GM21576 (cell line): ENCODE measurements around the gene MROH2B.
"Not testable (repeated sequence)": the region's sequence is repeated elsewhere in the genome, so short reads cannot be mapped to it uniquely, and the experiment has no call there.

Experiments used
- ATAC-seq: cut with Tn5 transposase; IDR thresholded peaks from one replicate; pipeline ENCODE4 v1.9.1; 2021; ENCODE audit warnings: mild to moderate bottlenecking, moderate library complexity; ENCODE audit not compliant: unreplicated experiment

The MROH2B gene

DNA sequence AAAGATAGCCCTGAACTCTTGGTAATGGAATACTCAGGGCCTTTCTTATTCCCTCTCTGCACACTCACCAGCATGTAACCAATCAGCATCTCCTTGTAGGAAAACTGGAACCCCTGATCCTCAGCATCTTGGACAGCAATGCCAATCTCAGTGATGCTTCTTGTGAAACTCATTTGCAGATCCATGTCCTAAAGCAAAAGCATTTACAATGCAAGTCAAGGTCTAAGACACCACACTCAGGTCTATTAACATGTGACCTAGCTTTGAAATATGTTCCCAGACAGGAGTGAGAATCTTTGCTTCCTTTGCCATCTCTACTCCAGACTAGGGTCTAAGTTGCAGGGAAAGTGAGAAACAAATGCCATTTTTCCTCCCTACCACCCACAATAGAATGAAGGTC is 38.2 kb downstream of the MROH2B start:
- ATAC-seq = no peak

DNA sequence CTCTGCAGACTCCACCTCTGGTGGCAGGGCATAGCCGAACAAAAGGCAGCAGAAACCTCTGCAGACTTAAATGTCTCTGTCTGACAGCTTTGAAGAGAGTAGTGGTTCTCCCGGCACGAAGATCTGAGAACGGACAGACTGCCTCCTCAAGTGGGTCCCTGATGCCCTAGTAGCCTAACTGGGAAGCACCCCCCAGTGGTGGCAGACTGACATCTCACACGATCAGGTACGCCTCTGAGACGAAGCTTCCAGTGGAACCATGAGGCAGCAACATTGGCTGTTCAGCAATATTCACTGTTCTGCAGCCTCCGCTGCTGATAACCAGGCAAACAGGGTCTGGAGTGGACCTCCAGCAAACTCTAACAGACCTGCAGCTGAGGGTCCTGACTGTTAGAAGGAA is 48.5 kb downstream of the MROH2B start:
- not testable (repeated sequence) for ATAC-seq

DNA sequence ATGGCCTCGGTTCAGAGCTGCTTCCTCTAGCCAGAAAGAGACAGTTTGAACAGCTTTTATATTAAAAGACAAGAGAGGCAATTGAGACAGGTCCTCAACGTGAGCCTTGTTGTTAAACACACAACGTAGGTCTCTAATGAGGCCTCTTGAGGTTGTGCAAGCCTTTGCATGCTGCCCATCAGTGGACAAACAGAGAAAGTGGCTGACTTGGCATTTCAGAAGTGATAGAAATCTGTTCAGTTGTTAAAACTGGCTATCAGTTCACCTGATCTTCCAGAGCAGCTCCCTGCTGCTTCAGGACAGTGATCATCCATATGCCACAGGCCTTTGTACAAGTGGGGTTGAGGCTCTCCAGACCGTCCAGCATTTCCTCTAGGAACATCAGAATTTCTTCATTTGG is 58.8 kb downstream of the MROH2B start:
- ATAC-seq = no peak

DNA sequence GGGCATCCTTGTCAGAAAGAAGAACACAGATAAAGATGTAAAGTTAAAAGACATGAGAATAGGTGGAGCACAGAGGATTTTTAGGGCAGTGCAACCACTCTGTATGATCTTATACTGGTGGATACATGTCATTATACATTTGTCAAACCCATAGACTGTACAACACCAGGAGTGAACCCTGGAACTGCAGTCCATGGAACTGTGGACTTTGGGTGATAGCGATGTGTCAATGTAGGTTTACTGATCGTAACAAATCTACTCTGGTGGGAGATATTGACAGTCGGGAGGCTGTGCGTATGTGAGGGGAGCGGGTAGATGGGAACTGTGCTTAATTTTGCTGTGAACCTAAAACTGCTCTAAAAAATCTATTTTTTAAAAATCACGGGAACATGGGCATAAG is 60.6 kb downstream of the MROH2B start:
- no peak for ATAC-seq

DNA sequence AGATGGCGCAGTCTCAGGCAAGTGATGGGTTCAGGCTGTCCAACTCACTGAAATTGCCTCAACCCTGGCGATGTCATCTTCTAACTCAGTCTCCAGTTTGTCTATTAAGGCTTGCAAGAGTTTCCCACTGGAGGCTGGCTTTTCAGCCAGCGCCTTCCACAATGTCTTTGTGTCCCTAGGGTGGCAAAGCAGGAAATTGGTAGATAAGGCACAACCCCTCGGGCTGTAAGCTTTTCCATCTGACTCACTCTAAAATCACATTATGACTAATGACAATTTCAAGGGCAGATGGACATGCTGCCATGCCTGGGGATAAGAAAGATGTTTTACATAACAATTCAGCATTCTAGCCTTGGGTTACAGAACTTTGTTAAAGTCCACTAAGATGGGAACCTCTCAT is 61.9 kb downstream of the MROH2B start:
- ATAC-seq = no peak

DNA sequence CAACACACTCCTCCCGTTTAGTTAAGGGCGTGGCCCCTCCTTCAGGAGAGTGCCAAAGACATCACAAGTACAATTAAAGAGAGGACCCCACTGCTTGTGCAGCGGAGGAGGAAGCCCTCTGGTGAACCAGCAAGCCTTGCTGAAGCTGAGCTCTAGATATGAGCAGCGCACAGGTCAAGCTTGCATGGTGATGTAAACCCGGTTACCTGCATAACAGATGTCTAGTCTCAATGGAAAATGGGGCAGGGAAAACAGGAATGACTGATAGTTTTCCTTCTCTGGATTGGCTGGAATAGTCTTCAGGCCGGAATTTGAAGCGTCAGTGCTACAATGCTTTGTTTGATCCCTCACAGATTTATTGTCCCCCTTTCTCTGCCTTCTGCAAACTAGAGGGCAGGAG is 66.2 kb downstream of the MROH2B start:
- no peak for ATAC-seq

DNA sequence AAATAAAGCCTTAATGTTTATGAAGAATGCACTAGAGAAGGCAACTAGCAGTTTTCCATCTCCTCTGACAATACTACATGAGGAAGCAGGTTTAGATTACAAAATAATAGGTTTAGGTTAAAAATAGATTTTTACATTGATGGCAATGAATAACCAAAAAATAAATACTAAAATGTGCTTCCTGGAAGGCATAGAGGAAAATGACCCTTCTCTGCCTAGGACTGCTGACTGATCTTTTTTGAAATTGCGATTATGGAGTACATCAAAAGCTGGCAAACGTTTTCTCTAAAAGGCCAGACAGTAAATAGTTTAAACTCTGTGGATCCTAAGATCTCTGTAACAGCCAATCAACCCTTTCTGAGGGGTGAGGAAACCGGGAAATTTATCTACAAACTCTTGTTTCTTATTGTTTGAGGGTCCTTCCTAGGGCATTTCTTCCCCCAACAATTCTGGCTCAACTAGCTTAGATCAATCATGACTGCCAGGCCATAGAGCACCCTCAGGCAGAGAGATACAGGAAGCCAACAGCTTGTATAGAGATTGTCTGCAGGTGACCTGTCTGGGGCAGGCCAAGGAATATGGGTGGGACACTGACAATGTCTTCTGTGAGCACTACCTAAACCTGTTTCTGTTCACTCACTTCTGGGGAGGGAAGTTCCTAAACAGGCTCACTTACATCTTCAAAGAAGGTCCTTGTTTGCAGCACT is 67.3 kb downstream of the MROH2B start:
- ATAC-seq = no peak

DNA sequence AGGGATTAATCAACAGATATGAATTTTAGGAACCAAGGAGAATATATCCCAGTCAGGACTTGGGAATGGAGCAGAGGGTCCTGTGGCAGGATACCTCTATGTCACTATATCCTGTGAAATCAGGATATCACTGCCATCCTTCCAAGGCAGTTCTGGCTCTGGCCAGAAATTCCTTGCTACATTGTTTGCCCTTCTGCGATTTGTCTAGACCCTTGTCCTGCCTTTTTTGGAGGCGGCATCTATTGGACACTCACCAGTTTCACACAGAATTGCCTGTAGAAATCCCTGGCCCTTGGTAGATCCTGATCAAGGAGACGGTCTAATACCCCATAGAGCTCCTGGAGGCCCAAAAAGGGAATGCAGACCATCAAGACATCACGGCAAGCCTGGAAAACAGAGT is 71.2 kb downstream of the MROH2B start:
- ATAC-seq = no peak

DNA sequence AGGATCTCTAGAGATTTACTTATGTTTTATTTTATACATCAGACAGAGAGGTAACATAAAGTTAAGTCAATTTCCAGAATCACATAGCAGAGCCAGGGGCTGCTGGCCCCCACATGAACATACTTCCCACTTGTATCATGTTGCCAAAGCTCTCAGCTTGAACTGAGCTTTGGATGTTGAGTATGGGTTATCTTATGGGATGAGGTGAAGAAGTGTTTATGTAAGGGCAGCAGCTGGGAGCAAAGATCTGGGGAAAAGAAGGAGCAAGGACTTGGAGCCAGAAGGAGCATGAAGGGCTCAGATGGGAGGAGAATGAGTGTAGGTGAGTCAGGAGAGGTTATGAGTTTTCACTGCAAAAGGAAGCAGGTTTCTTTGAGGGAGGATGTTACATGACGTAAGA is 72.0 kb downstream of the MROH2B start:
- ATAC-seq = no peak

DNA sequence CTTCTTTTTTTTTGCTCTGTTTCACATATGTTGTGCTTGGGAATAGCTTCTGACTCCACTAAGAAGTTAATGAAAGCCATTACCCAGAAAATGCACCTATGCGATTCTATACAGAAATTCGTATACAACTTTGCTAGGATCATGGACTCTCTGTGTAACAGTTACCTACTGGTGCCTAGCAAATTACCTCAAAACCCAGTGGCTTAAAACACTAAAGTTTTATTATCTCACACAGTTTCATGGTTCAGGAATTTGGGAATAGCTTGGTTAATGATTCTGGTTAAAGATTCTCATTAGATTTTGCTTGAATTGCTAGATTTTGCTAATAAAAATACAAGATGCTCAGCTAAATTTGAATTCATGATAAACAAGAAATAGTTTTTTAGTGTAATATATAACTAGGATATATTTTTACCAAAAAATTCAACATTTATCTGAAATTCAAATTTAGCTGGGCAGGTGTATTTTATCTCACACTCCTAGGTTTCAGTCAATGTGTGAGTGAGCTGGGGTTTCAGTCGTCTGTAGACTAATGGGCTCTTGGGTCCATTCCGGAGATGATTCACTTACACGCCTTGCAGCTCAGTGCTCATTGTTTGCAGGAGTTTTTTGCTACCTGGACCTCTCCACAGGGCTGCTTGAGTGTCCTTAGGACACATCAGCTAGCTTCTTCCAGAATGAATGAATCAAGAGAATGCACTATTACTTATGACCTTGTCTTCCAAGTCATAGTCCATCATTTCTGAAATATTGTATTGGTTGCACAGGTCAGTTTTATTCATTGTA is 75.1 kb downstream of the MROH2B start:
- ATAC-seq = no peak

DNA sequence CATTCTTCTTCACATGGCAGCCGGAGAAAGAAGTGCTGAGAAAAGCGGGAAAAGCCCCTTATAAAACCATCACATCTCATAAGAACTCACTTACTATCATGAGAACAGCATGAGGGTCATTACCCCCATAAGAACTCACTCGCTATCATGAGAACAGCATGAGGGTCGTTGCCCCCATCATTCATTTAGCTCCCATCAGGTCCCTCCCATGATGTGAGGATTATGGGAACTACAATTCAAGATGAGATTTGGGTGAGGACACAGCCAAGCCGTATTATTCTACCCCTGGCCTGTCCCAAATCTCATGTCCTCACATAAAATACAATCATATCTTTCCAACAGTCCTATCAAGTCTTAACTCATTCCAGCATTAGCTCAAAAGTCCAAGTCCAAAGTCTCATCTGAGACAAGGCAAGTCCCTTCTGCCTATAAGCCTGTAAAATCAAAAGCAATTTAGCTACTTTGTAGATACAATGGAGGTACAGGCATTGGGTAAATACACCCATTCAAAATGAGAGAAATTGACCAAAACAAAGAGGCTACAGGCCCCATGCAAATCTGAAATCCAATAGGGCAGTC is 79.1 kb downstream of the MROH2B start:
- no peak for ATAC-seq

DNA sequence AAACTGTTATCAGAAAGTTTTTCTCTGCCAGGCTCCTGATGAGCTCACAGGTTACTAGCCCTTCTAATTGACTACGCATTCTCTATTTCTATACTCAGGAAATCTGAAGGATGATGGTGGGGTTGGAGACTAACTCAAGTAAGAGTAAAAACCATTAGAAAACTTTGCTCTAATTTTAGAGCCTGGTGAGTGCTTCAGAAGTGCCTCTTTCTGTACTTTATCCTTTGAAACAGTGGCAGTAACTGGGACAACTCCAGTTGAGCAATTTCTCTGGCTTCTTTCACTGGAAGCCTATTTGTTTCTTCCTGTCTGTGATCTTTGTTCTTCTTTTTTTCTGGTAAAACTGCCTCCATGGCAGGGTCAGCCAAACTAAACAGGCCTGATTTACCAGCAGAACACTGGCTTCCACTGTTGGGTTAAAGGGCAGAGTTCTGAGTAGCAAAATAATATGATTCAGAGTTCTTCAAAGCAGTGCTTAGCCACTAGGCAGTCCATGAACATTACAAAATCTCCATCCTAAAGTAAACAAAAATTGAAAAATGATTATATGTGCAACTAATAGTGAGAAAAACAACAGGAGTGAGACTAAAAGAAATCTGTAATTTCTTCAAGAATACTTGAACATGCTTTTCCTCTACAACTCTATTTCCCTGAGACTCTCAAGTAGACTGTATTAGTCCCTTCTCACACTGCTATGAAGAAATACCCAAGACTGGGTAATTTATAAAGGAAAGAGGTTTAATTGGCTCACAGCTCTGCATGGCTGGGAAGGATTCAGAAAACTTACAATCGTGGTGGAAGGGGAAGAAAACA is 79.8 kb downstream of the MROH2B start:
- no peak for ATAC-seq

DNA sequence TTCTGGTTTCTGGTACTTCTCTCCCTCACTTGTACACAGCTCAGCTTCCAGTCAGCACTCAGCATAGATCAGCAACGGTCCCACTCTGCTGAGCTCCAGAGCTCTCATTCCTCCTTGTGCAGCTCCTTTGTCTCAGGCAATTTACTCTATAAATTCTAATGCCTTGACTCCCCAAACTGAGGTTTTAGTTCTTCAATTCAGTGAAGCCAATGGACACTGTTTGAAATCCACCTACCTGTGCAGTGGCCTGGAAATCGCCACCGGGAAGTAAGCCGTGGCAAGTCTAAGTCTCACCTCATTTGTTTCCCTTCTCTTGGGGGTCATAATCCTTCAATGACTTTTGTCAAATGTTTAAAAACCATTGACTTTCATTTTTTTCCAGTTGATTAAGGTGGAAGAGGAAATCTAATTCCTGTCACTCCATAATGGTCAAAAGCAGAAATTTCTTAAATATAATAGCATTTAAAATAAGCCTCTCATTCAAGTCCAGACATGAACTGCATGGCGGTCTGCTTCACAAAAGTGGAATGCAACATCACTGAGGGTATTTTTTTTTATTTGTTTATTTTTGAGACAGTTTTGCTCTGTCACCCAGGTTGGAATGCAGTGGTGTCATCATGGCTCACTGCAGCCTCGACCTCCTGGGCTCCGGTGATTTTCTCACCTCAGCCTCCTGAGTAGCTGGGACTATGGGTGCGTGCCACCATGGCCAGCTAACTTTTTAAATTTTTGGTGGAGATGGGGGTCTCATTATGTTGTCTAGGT is 82.2 kb downstream of the MROH2B start:
- ATAC-seq = no peak

DNA sequence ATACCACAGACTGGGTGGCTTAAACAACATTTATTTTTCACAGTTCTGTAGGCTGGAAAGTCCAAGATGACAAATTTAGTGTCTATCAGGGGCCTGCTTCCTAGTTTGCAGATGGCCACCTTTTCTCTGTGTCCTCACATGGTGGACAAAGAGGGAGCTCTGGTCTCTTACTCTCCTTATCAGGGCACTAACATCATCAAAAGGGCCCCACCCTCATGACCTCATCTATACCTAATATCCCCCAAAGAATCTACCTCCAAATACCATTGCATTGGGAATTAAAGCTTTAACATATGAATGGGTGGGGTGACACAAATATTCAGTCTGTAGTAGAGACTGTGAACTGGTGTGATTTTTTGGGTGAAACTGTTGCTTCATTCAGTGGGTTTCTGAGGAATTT is 83.8 kb downstream of the MROH2B start:
- ATAC-seq = no peak

DNA sequence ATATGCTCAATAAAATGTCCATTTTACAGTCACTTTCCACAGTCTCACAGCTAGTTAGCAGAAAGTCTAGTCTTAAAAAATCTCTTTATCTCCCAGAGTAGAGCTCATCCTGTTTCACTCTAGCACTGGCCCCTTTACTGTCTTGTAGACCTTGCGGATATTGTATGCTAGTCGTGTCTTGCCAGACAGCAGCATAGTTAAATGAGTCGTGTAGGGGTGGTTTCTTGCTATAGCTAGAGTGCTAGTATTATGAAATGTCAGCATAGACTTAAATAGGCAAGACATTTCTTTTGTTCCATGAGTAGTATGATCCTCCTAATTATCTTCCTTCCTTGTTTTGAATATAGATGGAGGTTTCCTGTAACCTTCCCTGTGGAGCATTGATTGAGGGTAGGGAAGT is 84.5 kb downstream of the MROH2B start:
- ATAC-seq = no peak

DNA sequence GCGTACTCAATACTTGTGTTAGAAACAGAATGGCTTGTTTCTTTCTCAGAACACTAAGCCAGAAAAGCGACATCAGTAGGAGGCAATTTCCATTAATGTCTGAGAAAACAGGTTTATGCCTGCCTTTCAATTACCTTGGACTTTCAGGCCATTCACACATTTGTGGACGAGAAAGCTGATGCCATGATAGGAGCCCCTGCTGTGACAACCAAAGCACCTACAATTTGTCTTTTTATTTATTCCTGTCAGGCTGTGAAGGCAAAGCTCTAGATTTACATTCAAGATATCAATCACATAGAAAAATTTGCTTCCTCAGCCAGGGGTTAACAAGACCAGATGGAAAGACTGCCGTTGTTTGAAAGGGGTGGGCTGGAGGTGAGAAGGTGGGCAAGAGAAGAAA is 85.6 kb downstream of the MROH2B start:
- no peak for ATAC-seq

DNA sequence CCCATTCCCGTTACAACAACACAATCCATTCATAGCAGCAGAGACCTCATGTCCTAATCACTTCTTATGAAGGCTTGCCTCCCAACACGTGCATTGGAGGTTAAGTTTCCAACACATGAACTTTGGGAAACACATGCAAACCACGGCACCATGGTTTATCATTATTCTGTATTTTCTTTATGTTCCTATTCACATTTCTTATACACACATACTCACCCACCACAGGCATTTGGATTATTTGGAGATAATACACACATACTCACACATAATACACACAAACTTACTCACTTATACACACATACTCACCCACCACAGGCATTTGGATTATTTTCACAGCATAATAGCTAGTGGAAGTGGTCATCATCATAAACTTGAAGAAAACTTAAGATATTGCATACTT is 86.3 kb downstream of the MROH2B start:
- ATAC-seq = no peak

DNA sequence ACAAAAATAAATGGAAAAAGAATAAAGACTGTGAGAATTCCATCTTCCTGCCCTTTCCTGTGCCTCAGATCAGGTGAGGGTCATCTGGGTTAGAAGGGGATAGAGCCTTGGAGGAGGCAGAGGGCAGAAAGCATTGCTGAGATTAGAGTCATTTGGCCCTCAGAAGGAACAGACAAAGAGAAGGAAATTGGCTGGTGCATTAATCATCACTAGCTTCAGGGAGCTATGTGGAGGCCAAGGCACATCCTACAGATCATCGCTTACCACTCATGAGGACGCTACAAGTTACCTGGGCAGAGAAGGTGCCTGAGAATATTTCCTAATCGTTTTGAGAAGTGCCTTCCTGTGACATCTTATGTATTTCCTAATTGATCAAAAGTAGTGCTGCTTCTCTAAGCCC is 87.4 kb downstream of the MROH2B start:
- ATAC-seq = no peak

DNA sequence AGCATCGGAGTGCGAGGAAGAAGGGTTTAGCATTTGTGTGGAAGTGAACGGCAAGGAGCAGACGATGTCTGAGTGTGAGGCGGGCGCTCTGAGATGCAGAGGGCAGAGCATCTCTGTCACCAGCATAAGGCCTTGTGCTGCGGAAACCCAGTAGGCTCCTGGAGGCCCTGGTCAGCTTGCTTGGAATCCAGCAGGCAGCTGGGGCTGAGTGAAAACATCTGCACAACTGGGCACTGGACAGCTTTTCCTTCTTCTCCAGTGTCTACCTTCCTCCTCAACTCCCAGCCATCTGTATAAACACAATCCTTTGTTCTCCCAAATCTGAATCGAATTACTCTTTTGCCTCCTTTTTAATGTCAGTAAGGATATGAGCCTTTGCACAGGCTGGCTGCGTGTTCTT is 89.7 kb downstream of the MROH2B start:
- no peak for ATAC-seq

DNA sequence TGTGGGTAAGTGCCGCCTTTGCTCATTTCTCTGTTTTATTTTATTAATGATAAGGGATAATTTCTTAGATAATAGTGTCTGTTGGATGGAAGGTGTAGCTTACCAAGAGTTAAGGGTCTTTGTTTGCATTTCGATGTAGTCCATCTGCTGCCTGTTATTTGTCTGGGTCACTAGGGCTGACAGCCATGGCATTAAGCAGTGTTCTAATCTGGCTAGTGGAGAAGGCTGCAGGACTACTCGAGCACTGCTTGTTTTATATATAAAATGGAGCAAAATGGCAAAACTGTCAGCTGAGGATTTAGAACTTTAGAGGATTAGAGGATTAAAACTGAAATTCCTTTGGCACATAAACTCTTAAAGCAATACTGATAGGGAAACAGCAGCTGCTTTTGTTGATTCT is 94.3 kb downstream of the MROH2B start:
- no peak for ATAC-seq

DNA sequence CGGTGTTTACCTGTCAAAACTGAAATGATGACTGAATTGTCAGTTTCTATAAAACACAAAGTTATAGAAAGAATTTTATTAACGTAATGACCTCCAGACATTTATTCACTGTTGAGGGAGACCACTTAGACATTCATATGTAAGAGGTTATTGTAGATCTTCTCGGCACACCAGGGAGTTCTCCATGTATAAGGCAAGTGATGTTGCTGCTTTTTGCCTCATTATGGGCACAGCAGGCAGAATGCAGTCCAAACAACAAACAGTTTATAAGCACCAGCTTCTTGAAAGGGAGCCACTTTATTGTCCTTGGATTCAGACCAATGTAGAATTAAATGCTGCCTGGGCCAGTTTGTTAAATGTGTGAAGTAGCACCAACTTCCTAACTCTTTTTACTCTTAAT is 95.1 kb downstream of the MROH2B start:
- ATAC-seq = no peak
